Astrocyte (in vitro differentiated cells and primary cell): ENCODE results near the gene ACAA1. TPM values are rescaled to one million over a fixed set of nuclear protein-coding genes. Genes with fewer than 3 reads are reported as not detected.

Experiments used
- DNase-seq: peaks from one replicate; pipeline ENCODE4 v3.0.0-alpha.2; 2010; ENCODE audit warnings: low read depth
- FAIRE-seq: peaks from 2 replicates; lab custom pipeline; 2011; peaks lifted over from hg19 to GRCh38; lab: Jason Lieb, UNC
- H2AFZ ChIP-seq: 2 replicates; pipeline ENCODE4 v1.6.0; 2012; ENCODE audit warnings: low read depth, low read length, inconsistent platforms
- H3K27ac ChIP-seq: 2 replicates; pipeline ENCODE4 v1.5.1; 2011; ENCODE audit warnings: low read depth, low read length, inconsistent platforms
- H3K27me3 ChIP-seq: 2 replicates; pipeline ENCODE4 v1.6.0; 2011; ENCODE audit warnings: low read length, inconsistent platforms; ENCODE audit not compliant: insufficient read depth
- H3K36me3 ChIP-seq: 2 replicates; pipeline ENCODE4 v1.5.1; 2011; ENCODE audit warnings: low read length, inconsistent platforms; ENCODE audit not compliant: insufficient read depth
- H3K4me1 ChIP-seq: 2 replicates; pipeline ENCODE4 v1.5.1; 2011; ENCODE audit warnings: low read length, inconsistent platforms; ENCODE audit not compliant: insufficient read depth
- H3K4me2 ChIP-seq: 2 replicates; pipeline ENCODE4 v1.6.0; 2012; ENCODE audit warnings: low read length, inconsistent platforms
- H3K4me3 ChIP-seq: 2 replicates; pipeline ENCODE4 v1.5.1; 2011; ENCODE audit warnings: low read depth, mild to moderate bottlenecking, low read length, inconsistent platforms; ENCODE audit not compliant: insufficient read depth
- H3K79me2 ChIP-seq: 2 replicates; pipeline ENCODE4 v1.6.0; 2012; ENCODE audit warnings: mild to moderate bottlenecking, low read length, inconsistent platforms; ENCODE audit not compliant: insufficient read depth
- H3K9ac ChIP-seq: 2 replicates; pipeline ENCODE4 v1.6.0; 2012; ENCODE audit warnings: mild to moderate bottlenecking, low read length, inconsistent platforms
- H3K9me3 ChIP-seq: 2 replicates; pipeline ENCODE4 v1.5.1; 2012; ENCODE audit warnings: low read depth, mild to moderate bottlenecking, low read length, inconsistent platforms; ENCODE audit not compliant: insufficient read depth
- H4K20me1 ChIP-seq: 2 replicates; pipeline ENCODE4 v1.6.0; 2012; ENCODE audit warnings: low read length, inconsistent platforms; ENCODE audit not compliant: insufficient read depth
- H3K27ac Mint-ChIP-seq: one replicate; pipeline ENCODE4 v1.8.0; 2021; ENCODE audit warnings: mild to moderate bottlenecking, mixed read lengths; ENCODE audit not compliant: unreplicated experiment
- H3K27me3 Mint-ChIP-seq: one replicate; pipeline ENCODE4 v1.8.0; 2021; ENCODE audit warnings: low read depth, mixed read lengths; ENCODE audit not compliant: unreplicated experiment
- H3K36me3 Mint-ChIP-seq: one replicate; pipeline ENCODE4 v1.8.0; 2021; ENCODE audit warnings: low read depth, mixed read lengths; ENCODE audit not compliant: unreplicated experiment
- H3K4me1 Mint-ChIP-seq: one replicate; pipeline ENCODE4 v1.8.0; 2021; ENCODE audit warnings: low read depth, mixed read lengths; ENCODE audit not compliant: unreplicated experiment
- H3K4me3 Mint-ChIP-seq: one replicate; pipeline ENCODE4 v1.8.0; 2021; ENCODE audit warnings: mild to moderate bottlenecking, moderate library complexity, mixed read lengths; ENCODE audit not compliant: unreplicated experiment
- H3K9me3 Mint-ChIP-seq: one replicate; pipeline ENCODE4 v1.8.0; 2021; ENCODE audit warnings: mild to moderate bottlenecking, mixed read lengths; ENCODE audit not compliant: unreplicated experiment
- EZH2 ChIP-seq: IDR thresholded peaks from 2 replicates; pipeline ENCODE4 v1.6.1; 2012; ENCODE audit warnings: mild to moderate bottlenecking, low read length, inconsistent platforms; ENCODE audit not compliant: insufficient read depth
- total RNA-seq: library from RNA; stranded (reverse); gene quantifications from 2 replicates; pipeline ENCODE4 v1.2.1, GENCODE V29; 2021
- TF ChIP-seq, protein P1 (sequence below): IDR thresholded peaks from 2 replicates; pipeline ENCODE4 v1.5.1; 2011; ENCODE audit warnings: low read depth, mild to moderate bottlenecking, inconsistent platforms, low read length, moderate library complexity; ENCODE audit not compliant: insufficient read depth

The ACAA1 gene
- total RNA-seq, 1 donor from 2014 or later: 69.4 TPM

DNA sequence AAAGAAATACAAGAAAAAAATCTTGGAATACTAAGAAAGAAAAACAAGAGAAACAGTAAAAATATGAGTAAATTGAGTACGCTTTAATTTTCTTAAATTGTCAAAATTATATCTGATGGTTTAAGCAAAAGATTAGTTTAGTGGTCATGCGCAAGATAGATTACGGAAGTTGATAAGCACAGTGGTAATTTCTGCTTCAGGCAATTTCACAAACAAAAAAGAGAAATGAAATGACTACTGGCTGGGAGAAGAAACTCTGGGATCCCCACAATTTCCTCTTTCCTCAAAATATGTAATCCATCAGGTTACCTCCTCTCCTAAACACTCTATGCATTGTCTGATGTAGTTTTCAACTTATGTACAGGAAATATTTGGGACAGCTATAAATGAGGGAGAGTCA lies 10.5 kb upstream of the ACAA1 start:
- H3K27ac ChIP-seq: no peak overlapping the region

DNA sequence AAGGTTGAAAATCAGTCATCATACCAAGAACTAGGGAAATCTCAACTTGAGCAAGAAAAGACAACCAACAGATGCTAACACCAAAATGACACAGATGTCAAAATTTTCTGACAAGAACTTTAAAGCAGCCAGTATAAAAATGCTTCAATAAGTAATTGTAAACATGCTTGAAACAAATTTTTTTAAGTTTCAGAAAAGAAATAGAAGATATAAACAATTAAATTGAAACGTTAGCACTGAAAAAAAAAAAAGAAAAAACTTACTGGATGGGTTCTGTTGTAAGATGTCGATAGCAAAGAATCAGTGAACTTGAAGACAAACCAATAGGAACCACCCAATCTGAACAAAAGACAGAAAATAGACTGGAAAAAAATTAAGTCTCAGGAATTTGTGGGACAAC lies 9.6 kb upstream of the ACAA1 start:
- Histone ChIP-seq H2AFZ (no peak overlapping the region), H3K4me3 (no peak overlapping the region), H4K20me1 (no peaks in the 10 kb centered on the region), H3K36me3 (no peaks in the 10 kb centered on the region), H3K79me2 (no peaks in the 10 kb centered on the region), H3K9ac (no peak overlapping the region), H3K4me2 (no peak overlapping the region), H3K27me3 (no peaks in the 10 kb centered on the region), H3K4me1 (peaks cover 2% of the 10 kb centered on the region), H3K9me3 (no peaks in the 10 kb centered on the region), H3K27ac (no peak overlapping the region)
- Mint-ChIP-seq H3K4me3 (no peak overlapping the region), H3K4me1 (peaks cover 6% of the 10 kb centered on the region), H3K27me3 (no peaks in the 10 kb centered on the region), H3K9me3 (peaks cover 3% of the 10 kb centered on the region), H3K27ac (no peak overlapping the region), H3K36me3 (peaks cover 11% of the 10 kb centered on the region)
- FAIRE-seq (no peak), DNase-seq (no peak)
- TF ChIP-seq EZH2: no peak
- TF ChIP-seq, protein P1, sequence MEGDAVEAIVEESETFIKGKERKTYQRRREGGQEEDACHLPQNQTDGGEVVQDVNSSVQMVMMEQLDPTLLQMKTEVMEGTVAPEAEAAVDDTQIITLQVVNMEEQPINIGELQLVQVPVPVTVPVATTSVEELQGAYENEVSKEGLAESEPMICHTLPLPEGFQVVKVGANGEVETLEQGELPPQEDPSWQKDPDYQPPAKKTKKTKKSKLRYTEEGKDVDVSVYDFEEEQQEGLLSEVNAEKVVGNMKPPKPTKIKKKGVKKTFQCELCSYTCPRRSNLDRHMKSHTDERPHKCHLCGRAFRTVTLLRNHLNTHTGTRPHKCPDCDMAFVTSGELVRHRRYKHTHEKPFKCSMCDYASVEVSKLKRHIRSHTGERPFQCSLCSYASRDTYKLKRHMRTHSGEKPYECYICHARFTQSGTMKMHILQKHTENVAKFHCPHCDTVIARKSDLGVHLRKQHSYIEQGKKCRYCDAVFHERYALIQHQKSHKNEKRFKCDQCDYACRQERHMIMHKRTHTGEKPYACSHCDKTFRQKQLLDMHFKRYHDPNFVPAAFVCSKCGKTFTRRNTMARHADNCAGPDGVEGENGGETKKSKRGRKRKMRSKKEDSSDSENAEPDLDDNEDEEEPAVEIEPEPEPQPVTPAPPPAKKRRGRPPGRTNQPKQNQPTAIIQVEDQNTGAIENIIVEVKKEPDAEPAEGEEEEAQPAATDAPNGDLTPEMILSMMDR: no peak

More for the DNA sequence above, 10.5 kb upstream of the ACAA1 start:
- H3K27ac Mint-ChIP-seq: no peak overlapping the region
- H3K4me1 Mint-ChIP-seq: no peaks in the 10 kb centered on the region
- H3K4me2 ChIP-seq: no peak overlapping the region
- no peaks in the 10 kb centered on the region for H3K79me2 ChIP-seq
- peaks cover 2% of the 10 kb centered on the region for H3K36me3 Mint-ChIP-seq
- H3K9me3 ChIP-seq: no peaks in the 10 kb centered on the region
- TF ChIP-seq EZH2: no peak
- TF ChIP-seq, protein P1: no peak
- FAIRE-seq (no peak), DNase-seq (no peak)
- peaks cover 3% of the 10 kb centered on the region for H3K9me3 Mint-ChIP-seq
- H3K9ac ChIP-seq: no peak overlapping the region
- no peaks in the 10 kb centered on the region for H3K27me3 Mint-ChIP-seq
- H3K4me3 ChIP-seq: no peak overlapping the region
- H3K36me3 ChIP-seq: no peaks in the 10 kb centered on the region
- peaks cover 7% of the 10 kb centered on the region for H3K4me1 ChIP-seq
- no peak overlapping the region for H2AFZ ChIP-seq
- H3K27me3 ChIP-seq: no peaks in the 10 kb centered on the region
- no peak overlapping the region for H3K4me3 Mint-ChIP-seq
- H4K20me1 ChIP-seq: no peaks in the 10 kb centered on the region

DNA sequence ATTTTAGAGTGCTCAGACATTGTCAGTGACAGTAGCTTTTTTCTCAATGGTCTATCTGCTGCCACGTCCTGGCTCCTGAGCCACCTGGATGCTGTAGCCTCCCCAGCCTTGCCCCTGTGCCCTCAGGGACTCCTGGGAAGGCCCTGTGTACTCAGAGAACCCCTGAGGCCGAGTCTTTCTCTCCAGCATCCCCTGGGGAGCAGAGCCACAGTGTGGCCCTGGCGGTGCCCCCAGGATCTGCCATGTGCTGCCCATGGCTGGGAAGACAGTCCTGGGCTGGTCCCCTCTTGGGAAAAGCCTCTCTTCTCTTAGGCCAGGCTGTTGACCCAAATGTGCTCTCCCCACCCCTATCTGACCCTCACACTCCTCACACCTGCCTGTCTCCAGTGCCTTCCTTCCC lies 6.6 kb upstream of the ACAA1 start:
- no peak for DNase-seq
- no peak overlapping the region for H3K27ac ChIP-seq
- no peak overlapping the region for H3K9ac ChIP-seq
- H3K4me2 ChIP-seq: no peak overlapping the region
- peaks cover 19% of the 10 kb centered on the region for H3K79me2 ChIP-seq
- Mint-ChIP-seq H3K4me1 (peaks cover 16% of the 10 kb centered on the region), H3K9me3 (peaks cover 3% of the 10 kb centered on the region), H3K27me3 (no peaks in the 10 kb centered on the region), H3K36me3 (peaks cover 18% of the 10 kb centered on the region), H3K27ac (no peak overlapping the region), H3K4me3 (no peak overlapping the region)
- no peaks in the 10 kb centered on the region for H3K9me3 ChIP-seq
- FAIRE-seq: no peak
- no peaks in the 10 kb centered on the region for H3K36me3 ChIP-seq
- no peaks in the 10 kb centered on the region for H3K27me3 ChIP-seq
- no peak overlapping the region for H3K4me3 ChIP-seq
- TF ChIP-seq, protein P1: no peak
- no peak for TF ChIP-seq EZH2
- H4K20me1 ChIP-seq: peaks cover 6% of the 10 kb centered on the region
- H2AFZ ChIP-seq: no peak overlapping the region
- H3K4me1 ChIP-seq: peaks cover 12% of the 10 kb centered on the region
